HCT116 (cell line): ENCODE data around the gene IFITM1. TPM values are rescaled to one million over a fixed set of nuclear protein-coding genes. Genes with fewer than 3 reads are reported as not detected.

Source experiments
- ATAC-seq: fragments of 200-7000 bp; cut with Tn5 transposase; 2 replicates; pipeline ENCODE4 v1.9.1; 2020; ENCODE audit warnings: mild to moderate bottlenecking, moderate library complexity
- BruUV-seq: library from RNA; stranded (reverse); fragments of 400-500 nt; replicated peaks from 2 replicates; lab custom pipeline; 2021; lab: Mats Ljungman, UMichigan
- CTCF ChIA-PET: fragments of 300-600 bp; sonication (Branson Sonifier 250); formaldehyde crosslinking; loops from one replicate; lab custom pipeline; 2021; ENCODE audit warnings: antibody characterized with exemption; lab: Charles Lee
- POLR2A ChIA-PET: fragments of 300-600, 350-600 bp; sonication (Branson Sonifier 250); formaldehyde crosslinking; loops from one replicate; lab custom pipeline; 2021; ENCODE audit warnings: antibody characterized with exemption; lab: Charles Lee
- RAD21 ChIA-PET, 2 experiments: fragments of 300-600 bp; sonication (Branson Sonifier 250); formaldehyde crosslinking; loops; one replicate each; lab custom pipeline; 2023; ENCODE audit warnings: low total read pairs in 2 of 2; ENCODE audit not compliant: uncharacterized antibody in 2 of 2, unreplicated experiment in 2 of 2, low non-redundant PET in 1 of 2; lab: Charles Lee
- DNase-seq: peaks from one replicate; pipeline ENCODE4 v3.0.0-alpha.2; 2010; ENCODE audit warnings: low read depth, low spot score
- H2AFZ ChIP-seq: fragments of 200-600 bp; shearing (Covaris generic), sonication (generic); 2 replicates; pipeline ENCODE4 v1.6.1; 2017; ENCODE audit warnings: low read depth, mixed run types, mixed read lengths, antibody characterized with exemption, low read length; ENCODE audit not compliant: poor library complexity, severe bottlenecking
- H3K27ac ChIP-seq: 2 replicates; pipeline ENCODE4 v1.5.1; 2012; ENCODE audit warnings: low read depth, low read length
- H3K27me3 ChIP-seq: fragments of 200-600 bp; sonication (generic); 2 replicates; pipeline ENCODE4 v1.6.1; 2016; ENCODE audit warnings: mixed run types, low read length, mixed read lengths; ENCODE audit not compliant: insufficient read depth
- H3K36me3 ChIP-seq, 2 experiments: fragments of 200-500 bp in 1 of 2; fragments of 200-600 bp in 1 of 2; sonication (Bioruptor generic) in 1 of 2; sonication (generic) in 1 of 2; 2 replicates each; pipeline versions ENCODE4 v1.5.1 to v1.6.1; 2014 to 2016; ENCODE audit warnings: low read length in 2 of 2, inconsistent platforms in 1 of 2, mixed read lengths in 1 of 2, mixed run types in 1 of 2; ENCODE audit not compliant: insufficient read depth in 2 of 2, control insufficient read depth in 1 of 2
- H3K4me1 ChIP-seq, 2 experiments: fragments of 200-600 bp in 1 of 2; sonication (generic) in 1 of 2; 2 replicates each; pipeline versions ENCODE4 v1.5.1 to v1.6.1; 2012 to 2017; ENCODE audit warnings: low read length in 2 of 2, inconsistent platforms in 1 of 2, mild to moderate bottlenecking in 1 of 2, mixed read lengths in 1 of 2, mixed run types in 1 of 2, moderate library complexity in 1 of 2; ENCODE audit not compliant: insufficient read depth in 2 of 2, control insufficient read depth in 1 of 2
- H3K4me2 ChIP-seq: fragments of 200-600 bp; sonication (generic); 2 replicates; pipeline ENCODE4 v1.6.1; 2017; ENCODE audit warnings: mixed run types, low read length, mixed read lengths
- H3K4me3 ChIP-seq, 2 experiments: fragments of 200-600 bp in 1 of 2; sonication (generic) in 1 of 2; replicated peaks in 1 of 2; 2 replicates each; pipeline ENCODE4 v1.5.1; 2011 to 2016; ENCODE audit warnings: low read length in 2 of 2, control low read depth in 1 of 2, low read depth in 1 of 2, mild to moderate bottlenecking in 1 of 2, mixed read lengths in 1 of 2, mixed run types in 1 of 2
- H3K79me2 ChIP-seq: fragments of 200-600 bp; sonication (generic); 2 replicates; pipeline ENCODE4 v1.6.1; 2017; ENCODE audit warnings: mild to moderate bottlenecking, mixed run types, low read length, moderate library complexity, mixed read lengths; ENCODE audit not compliant: insufficient read depth
- H3K9ac ChIP-seq: fragments of 200-600 bp; sonication (generic); 2 replicates; pipeline ENCODE4 v1.6.1; 2016; ENCODE audit warnings: low read length, mixed read lengths
- H3K9me2 ChIP-seq: fragments of 200-600 bp; sonication (generic), shearing (Covaris generic); 2 replicates; pipeline ENCODE4 v1.6.1; 2017; ENCODE audit warnings: mixed run types, mild to moderate bottlenecking, moderate library complexity; ENCODE audit not compliant: insufficient read depth
- H3K9me3 ChIP-seq, 2 experiments: fragments of 200-500 bp in 1 of 2; fragments of 200-600 bp in 1 of 2; sonication (Bioruptor generic) in 1 of 2; sonication (generic) in 1 of 2; 2 replicates each; pipeline ENCODE4 v1.6.1; 2014 to 2017; ENCODE audit warnings: low read length in 2 of 2, mixed read lengths in 2 of 2, inconsistent platforms in 1 of 2, low read depth in 1 of 2, mild to moderate bottlenecking in 1 of 2, mixed run types in 1 of 2, moderate library complexity in 1 of 2; ENCODE audit not compliant: control insufficient read depth in 1 of 2, insufficient read depth in 1 of 2
- H4K20me1 ChIP-seq: fragments of 200-600 bp; sonication (generic), shearing (Covaris generic); 2 replicates; pipeline ENCODE4 v1.6.1; 2017; ENCODE audit warnings: mixed run types, mild to moderate bottlenecking, moderate library complexity; ENCODE audit not compliant: insufficient read depth
- CBX3 ChIP-seq: IDR thresholded peaks from 2 replicates; pipeline ENCODE4 v1.6.1; 2012; ENCODE audit warnings: low read depth
- CEBPB ChIP-seq: IDR thresholded peaks from 2 replicates; pipeline ENCODE4 v1.6.1; 2012; ENCODE audit warnings: low read depth
- CTCF ChIP-seq, 3 experiments: fragments of 200-600 bp in 1 of 3; sonication (generic) in 1 of 3; IDR thresholded peaks in 2 of 3; conservative IDR thresholded peaks in 1 of 3; 2 replicates each; pipeline ENCODE4 v1.5.1; 2012 to 2017; ENCODE audit warnings: low read depth in 2 of 3, low read length in 2 of 3, antibody characterized with exemption in 1 of 3, borderline replicate concordance in 1 of 3, control low read depth in 1 of 3, mild to moderate bottlenecking in 1 of 3, mixed read lengths in 1 of 3, mixed run types in 1 of 3, moderate library complexity in 1 of 3; ENCODE audit not compliant: insufficient read depth in 1 of 3
- EGR1 ChIP-seq: IDR thresholded peaks from 2 replicates; pipeline ENCODE4 v1.6.1; 2012; ENCODE audit warnings: low read depth
- EZH2 ChIP-seq: fragments of 200-600 bp; sonication (generic); IDR thresholded peaks from 2 replicates; pipeline ENCODE4 v1.6.1; 2017; ENCODE audit warnings: antibody characterized with exemption, mixed run types
- EZH2phosphoT487 ChIP-seq: fragments of 200-600 bp; IDR thresholded peaks from 2 replicates; pipeline ENCODE4 v1.6.1; 2018; ENCODE audit warnings: antibody characterized with exemption, borderline replicate concordance
- FOSL1 ChIP-seq: IDR thresholded peaks from 2 replicates; pipeline ENCODE4 v1.6.1; 2012; ENCODE audit warnings: low read depth
- JUND ChIP-seq: IDR thresholded peaks from 2 replicates; pipeline ENCODE4 v1.6.1; 2012
- POLR2A ChIP-seq: IDR thresholded peaks from 2 replicates; pipeline ENCODE4 v1.7.0; 2011; ENCODE audit warnings: borderline replicate concordance; ENCODE audit not compliant: insufficient read depth, insufficient read length; ENCODE audit errors: extremely low read depth
- RAD21 ChIP-seq: IDR thresholded peaks from 2 replicates; pipeline ENCODE4 v1.6.1; 2012; ENCODE audit warnings: low read depth, mild to moderate bottlenecking
- SP1 ChIP-seq: IDR thresholded peaks from 2 replicates; pipeline ENCODE4 v1.6.1; 2012; ENCODE audit warnings: low read depth
- SRF ChIP-seq: IDR thresholded peaks from 2 replicates; pipeline ENCODE4 v1.6.1; 2012; ENCODE audit warnings: low read depth
- TCF7L2 ChIP-seq: IDR thresholded peaks from 2 replicates; pipeline ENCODE4 v1.7.0; 2011; ENCODE audit warnings: borderline replicate concordance, inconsistent platforms; ENCODE audit not compliant: insufficient read depth, insufficient read length; ENCODE audit errors: extremely low read depth
- intact Hi-C: fragments of 100-400 bp; cut with micrococcal nuclease; formaldehyde crosslinking; loops from 2 replicates; pipeline ENCODE4 v1.10.0; 2022
- total RNA-seq: library from RNA; stranded (reverse); gene quantifications from one replicate; pipeline ENCODE4 v1.2.1, GENCODE V29; 2021; ENCODE audit not compliant: unreplicated experiment
- TF ChIP-seq, protein P1 (sequence below): IDR thresholded peaks from 2 replicates; pipeline ENCODE4 v1.6.1; 2012; ENCODE audit warnings: low read depth
- TF ChIP-seq, protein P2 (sequence below): IDR thresholded peaks from 2 replicates; pipeline ENCODE4 v1.6.1; 2011; ENCODE audit warnings: mild to moderate bottlenecking, low read length, moderate library complexity; ENCODE audit not compliant: insufficient replicate concordance; ENCODE audit errors: extremely low read depth
- TF ChIP-seq, protein P3 (sequence below): IDR thresholded peaks from 2 replicates; pipeline ENCODE4 v1.6.1; 2012

The IFITM1 gene
- total RNA-seq, 1 experiment from 2014 or later = 6.1 TPM

- no peak for ATAC-seq
- Histone ChIP-seq H3K79me2 (no peaks in the 10 kb centered on the region), H3K4me1 (peaks cover 12 to 16% of the 10 kb centered on the region in 2 experiments), H4K20me1 (no peaks in the 10 kb centered on the region), H3K9me3 (peaks cover 8% of the 10 kb centered on the region in 2 experiments; a peak in 2 of 4 replicates), H3K4me3 (no peak overlapping the region), H3K36me3 (no peaks in the 10 kb centered on the region), H3K9me2 (no peaks in the 10 kb centered on the region), H3K4me2 (no peak overlapping the region), H3K27me3 (no peaks in the 10 kb centered on the region), H2AFZ (no peak overlapping the region), H3K27ac (no peak overlapping the region), H3K9ac (no peak overlapping the region)
- no peak for DNase-seq
- BruUV-seq = no TSS peak
- CTCF ChIA-PET = no interaction called here
- RAD21 ChIA-PET = no interaction called here
- TF ChIP-seq RAD21 (no peak), POLR2A (no peak), JUND (no peak), SP1 (no peak), SRF (no peak), EZH2phosphoT487 (no peak), TCF7L2 (no peak), EGR1 (no peak), CEBPB (no peak), CTCF (IDR thresholded peaks at IDR 0.05 in 2 of 3, conservative IDR thresholded peaks at IDR 0.05 in 1 of 3; ENCODE audit: borderline replicate concordance in 1 of 3, insufficient read depth in 1 of 3, low read depth in 2 of 3, low read length in 2 of 3) (no peak), EZH2 (no peak), FOSL1 (no peak), CBX3 (no peak)
- TF ChIP-seq, protein P1, sequence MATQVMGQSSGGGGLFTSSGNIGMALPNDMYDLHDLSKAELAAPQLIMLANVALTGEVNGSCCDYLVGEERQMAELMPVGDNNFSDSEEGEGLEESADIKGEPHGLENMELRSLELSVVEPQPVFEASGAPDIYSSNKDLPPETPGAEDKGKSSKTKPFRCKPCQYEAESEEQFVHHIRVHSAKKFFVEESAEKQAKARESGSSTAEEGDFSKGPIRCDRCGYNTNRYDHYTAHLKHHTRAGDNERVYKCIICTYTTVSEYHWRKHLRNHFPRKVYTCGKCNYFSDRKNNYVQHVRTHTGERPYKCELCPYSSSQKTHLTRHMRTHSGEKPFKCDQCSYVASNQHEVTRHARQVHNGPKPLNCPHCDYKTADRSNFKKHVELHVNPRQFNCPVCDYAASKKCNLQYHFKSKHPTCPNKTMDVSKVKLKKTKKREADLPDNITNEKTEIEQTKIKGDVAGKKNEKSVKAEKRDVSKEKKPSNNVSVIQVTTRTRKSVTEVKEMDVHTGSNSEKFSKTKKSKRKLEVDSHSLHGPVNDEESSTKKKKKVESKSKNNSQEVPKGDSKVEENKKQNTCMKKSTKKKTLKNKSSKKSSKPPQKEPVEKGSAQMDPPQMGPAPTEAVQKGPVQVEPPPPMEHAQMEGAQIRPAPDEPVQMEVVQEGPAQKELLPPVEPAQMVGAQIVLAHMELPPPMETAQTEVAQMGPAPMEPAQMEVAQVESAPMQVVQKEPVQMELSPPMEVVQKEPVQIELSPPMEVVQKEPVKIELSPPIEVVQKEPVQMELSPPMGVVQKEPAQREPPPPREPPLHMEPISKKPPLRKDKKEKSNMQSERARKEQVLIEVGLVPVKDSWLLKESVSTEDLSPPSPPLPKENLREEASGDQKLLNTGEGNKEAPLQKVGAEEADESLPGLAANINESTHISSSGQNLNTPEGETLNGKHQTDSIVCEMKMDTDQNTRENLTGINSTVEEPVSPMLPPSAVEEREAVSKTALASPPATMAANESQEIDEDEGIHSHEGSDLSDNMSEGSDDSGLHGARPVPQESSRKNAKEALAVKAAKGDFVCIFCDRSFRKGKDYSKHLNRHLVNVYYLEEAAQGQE = no peak
- TF ChIP-seq, protein P2, sequence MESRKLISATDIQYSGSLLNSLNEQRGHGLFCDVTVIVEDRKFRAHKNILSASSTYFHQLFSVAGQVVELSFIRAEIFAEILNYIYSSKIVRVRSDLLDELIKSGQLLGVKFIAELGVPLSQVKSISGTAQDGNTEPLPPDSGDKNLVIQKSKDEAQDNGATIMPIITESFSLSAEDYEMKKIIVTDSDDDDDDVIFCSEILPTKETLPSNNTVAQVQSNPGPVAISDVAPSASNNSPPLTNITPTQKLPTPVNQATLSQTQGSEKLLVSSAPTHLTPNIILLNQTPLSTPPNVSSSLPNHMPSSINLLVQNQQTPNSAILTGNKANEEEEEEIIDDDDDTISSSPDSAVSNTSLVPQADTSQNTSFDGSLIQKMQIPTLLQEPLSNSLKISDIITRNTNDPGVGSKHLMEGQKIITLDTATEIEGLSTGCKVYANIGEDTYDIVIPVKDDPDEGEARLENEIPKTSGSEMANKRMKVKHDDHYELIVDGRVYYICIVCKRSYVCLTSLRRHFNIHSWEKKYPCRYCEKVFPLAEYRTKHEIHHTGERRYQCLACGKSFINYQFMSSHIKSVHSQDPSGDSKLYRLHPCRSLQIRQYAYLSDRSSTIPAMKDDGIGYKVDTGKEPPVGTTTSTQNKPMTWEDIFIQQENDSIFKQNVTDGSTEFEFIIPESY = no peak
- TF ChIP-seq, protein P3, sequence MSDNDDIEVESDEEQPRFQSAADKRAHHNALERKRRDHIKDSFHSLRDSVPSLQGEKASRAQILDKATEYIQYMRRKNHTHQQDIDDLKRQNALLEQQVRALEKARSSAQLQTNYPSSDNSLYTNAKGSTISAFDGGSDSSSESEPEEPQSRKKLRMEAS = no peak
- POLR2A ChIA-PET = no interaction called here
- intact Hi-C loops = loop anchor here (5.0 kb wide), 1 partner anchor 55 kb away; no protein-coding TSS in a partner anchor
Measured at GRCh38 chr11:357582-357981, 43.7 kb downstream of the IFITM1 start.
